PC-9 (cell line): Measurements from ENCODE around the gene SRPK1. TPM values are rescaled to one million over a fixed set of nuclear protein-coding genes. Genes with fewer than 3 reads are reported as not detected.

Experiments used
- BruUV-seq: library from RNA; stranded (reverse); fragments of 400-500 nt; replicated peaks from 2 replicates; lab custom pipeline; 2021; lab: Mats Ljungman, UMichigan
- CTCF ChIA-PET: fragments of 300-600 bp; sonication (Branson Sonifier 250); formaldehyde crosslinking; loops from one replicate; lab custom pipeline; 2022; ENCODE audit warnings: antibody characterized with exemption; lab: Charles Lee
- POLR2A ChIA-PET: fragments of 300-600 bp; sonication (Branson Sonifier 250); formaldehyde crosslinking; loops from one replicate; lab custom pipeline; 2022; ENCODE audit warnings: antibody characterized with exemption; ENCODE audit not compliant: unreplicated experiment; lab: Charles Lee
- DNase-seq, 2 experiments: peaks; one replicate each; pipeline versions ENCODE4 v3.0.0 to v3.0.0-alpha.2; 2015 to 2022; ENCODE audit warnings: mixed read lengths in 1 of 2
- H2AFZ ChIP-seq: fragments of 200-600 bp; sonication (generic); 2 replicates; pipeline ENCODE4 v1.8.1; 2017; ENCODE audit warnings: antibody characterized with exemption
- H3F3A ChIP-seq: fragments of 200-600 bp; sonication (generic); 2 replicates; pipeline ENCODE4 v1.8.1; 2017; ENCODE audit warnings: antibody characterized with exemption, mild to moderate bottlenecking, low read depth; ENCODE audit not compliant: insufficient read depth
- H3K27ac ChIP-seq: fragments of 200-600 bp; sonication (generic); 2 replicates; pipeline ENCODE4 v1.6.1; 2016; ENCODE audit warnings: mixed run types
- H3K27me3 ChIP-seq: fragments of 200-600 bp; sonication (generic); 2 replicates; pipeline ENCODE4 v1.6.1; 2016; ENCODE audit warnings: low read depth, mixed run types; ENCODE audit not compliant: insufficient read depth
- H3K36me3 ChIP-seq: fragments of 200-600 bp; sonication (generic); 2 replicates; pipeline ENCODE4 v1.6.1; 2016; ENCODE audit warnings: low read depth, mixed run types
- H3K4me1 ChIP-seq: fragments of 200-600 bp; sonication (generic); replicated peaks from 2 replicates; pipeline ENCODE4 v1.6.1; 2016; ENCODE audit warnings: mixed run types; ENCODE audit not compliant: insufficient read depth
- H3K4me2 ChIP-seq: fragments of 200-600 bp; sonication (generic); 2 replicates; pipeline ENCODE4 v1.6.1; 2017; ENCODE audit warnings: mixed run types
- H3K4me3 ChIP-seq: fragments of 200-600 bp; sonication (generic); 2 replicates; pipeline ENCODE4 v1.6.1; 2016; ENCODE audit warnings: mixed run types
- H3K79me2 ChIP-seq: fragments of 200-600 bp; sonication (generic); 2 replicates; pipeline ENCODE4 v1.6.1; 2017; ENCODE audit warnings: low read depth, mixed run types
- H3K9me2 ChIP-seq: fragments of 200-600 bp; sonication (generic); 2 replicates; pipeline ENCODE4 v1.8.1; 2017; ENCODE audit warnings: mild to moderate bottlenecking; ENCODE audit not compliant: insufficient read depth
- H3K9me3 ChIP-seq: fragments of 200-600 bp; sonication (generic); 2 replicates; pipeline ENCODE4 v1.8.1; 2016; ENCODE audit warnings: low read depth; ENCODE audit not compliant: insufficient read depth
- H4K20me1 ChIP-seq: fragments of 200-600 bp; sonication (generic); 2 replicates; pipeline ENCODE4 v1.8.1; 2017; ENCODE audit not compliant: insufficient read depth
- EZH2 ChIP-seq: fragments of 200-600 bp; sonication (generic); IDR thresholded peaks from 2 replicates; pipeline ENCODE4 v1.8.0; 2017; ENCODE audit warnings: antibody characterized with exemption, low read depth
- intact Hi-C: fragments of 100-400 bp; cut with micrococcal nuclease; formaldehyde crosslinking; loops from one replicate; pipeline ENCODE4 v1.10.0; 2022; ENCODE audit not compliant: unreplicated experiment
- total RNA-seq: library from RNA; stranded (reverse); gene quantifications from 2 replicates; pipeline ENCODE4 v1.2.3, GENCODE V29; 2021
- TF ChIP-seq, protein P1 (sequence below): fragments of 200-600 bp; sonication (generic); conservative IDR thresholded peaks from 2 replicates; pipeline ENCODE4 v1.6.1; 2017; ENCODE audit warnings: mixed run types, antibody characterized with exemption, mild to moderate bottlenecking, moderate library complexity

The SRPK1 gene
- total RNA-seq, 1 experiment from 2014 or later = 98.7 TPM

DNA sequence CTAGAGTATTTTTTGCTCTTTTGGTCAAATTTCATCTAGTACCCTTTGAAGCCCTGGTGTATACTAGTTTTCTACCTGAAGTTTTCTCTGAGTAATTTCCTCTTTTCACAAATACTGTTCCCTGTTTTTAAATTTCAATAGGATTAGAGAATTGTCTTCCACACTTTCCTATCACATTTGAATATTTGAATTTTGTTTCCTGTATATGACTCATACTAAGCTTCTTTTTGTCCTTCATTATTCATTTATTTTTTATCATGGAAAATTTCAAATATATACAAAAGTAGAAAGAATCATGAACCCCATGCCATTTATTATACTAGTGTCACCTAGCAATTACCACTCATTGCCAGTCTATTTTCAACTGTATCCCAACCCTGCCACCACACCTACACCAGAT lies 63.0 kb downstream of the SRPK1 start:
- POLR2A ChIA-PET = interaction anchor here (0.7 kb wide), 2 partner anchors 11 to 18 kb away, joined by 4 to 6 read pairs; no protein-coding TSS in a partner anchor
- no peak overlapping the region for H3K4me3 ChIP-seq

DNA sequence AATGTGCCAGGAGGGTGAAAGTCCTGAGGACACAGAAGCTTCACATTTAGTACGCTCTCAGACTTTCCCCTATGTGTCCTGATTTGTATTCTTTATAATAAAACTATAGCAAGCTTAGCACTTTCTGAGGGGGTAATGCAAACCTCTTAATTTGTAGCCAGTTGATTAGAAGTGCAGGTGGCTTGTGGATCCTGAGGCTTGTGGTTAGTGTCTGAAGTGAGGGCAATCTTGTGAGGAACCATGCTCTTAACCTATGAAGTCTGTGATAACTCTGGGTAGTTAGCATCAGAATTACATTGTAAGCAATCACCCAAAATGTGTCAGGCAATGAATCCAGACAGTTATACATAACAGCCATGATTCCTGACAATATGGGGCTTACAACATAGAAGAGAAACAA lies 64.6 kb downstream of the SRPK1 start:
- BruUV-seq = no TSS peak
- Histone ChIP-seq H2AFZ (no peak overlapping the region), H3K4me3 (no peak overlapping the region), H3K9me2 (no peaks in the 10 kb centered on the region), H4K20me1 (peaks cover 3% of the 10 kb centered on the region; the same call in 1 of the 2 replicates), H3K36me3 (peaks cover 54% of the 10 kb centered on the region), H3K27ac (no peak overlapping the region), H3K79me2 (no peaks in the 10 kb centered on the region), H3K4me1 (no peaks in the 10 kb centered on the region), H3K4me2 (no peak overlapping the region), H3K9me3 (no peaks in the 10 kb centered on the region), H3F3A (peaks cover 17% of the 10 kb centered on the region), H3K27me3 (no peaks in the 10 kb centered on the region)
- CTCF ChIA-PET = no interaction called here
- POLR2A ChIA-PET = no interaction called here
- no peak for DNase-seq
- intact Hi-C loops = no loop called here
- TF ChIP-seq, protein P1, sequence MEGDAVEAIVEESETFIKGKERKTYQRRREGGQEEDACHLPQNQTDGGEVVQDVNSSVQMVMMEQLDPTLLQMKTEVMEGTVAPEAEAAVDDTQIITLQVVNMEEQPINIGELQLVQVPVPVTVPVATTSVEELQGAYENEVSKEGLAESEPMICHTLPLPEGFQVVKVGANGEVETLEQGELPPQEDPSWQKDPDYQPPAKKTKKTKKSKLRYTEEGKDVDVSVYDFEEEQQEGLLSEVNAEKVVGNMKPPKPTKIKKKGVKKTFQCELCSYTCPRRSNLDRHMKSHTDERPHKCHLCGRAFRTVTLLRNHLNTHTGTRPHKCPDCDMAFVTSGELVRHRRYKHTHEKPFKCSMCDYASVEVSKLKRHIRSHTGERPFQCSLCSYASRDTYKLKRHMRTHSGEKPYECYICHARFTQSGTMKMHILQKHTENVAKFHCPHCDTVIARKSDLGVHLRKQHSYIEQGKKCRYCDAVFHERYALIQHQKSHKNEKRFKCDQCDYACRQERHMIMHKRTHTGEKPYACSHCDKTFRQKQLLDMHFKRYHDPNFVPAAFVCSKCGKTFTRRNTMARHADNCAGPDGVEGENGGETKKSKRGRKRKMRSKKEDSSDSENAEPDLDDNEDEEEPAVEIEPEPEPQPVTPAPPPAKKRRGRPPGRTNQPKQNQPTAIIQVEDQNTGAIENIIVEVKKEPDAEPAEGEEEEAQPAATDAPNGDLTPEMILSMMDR = no peak
- no peak for TF ChIP-seq EZH2

More for the DNA sequence above, 63.0 kb downstream of the SRPK1 start:
- H3K9me2 ChIP-seq = no peaks in the 10 kb centered on the region
- no peak for TF ChIP-seq EZH2
- TF ChIP-seq, protein P1 = no peak
- H2AFZ ChIP-seq = no peak overlapping the region
- H3F3A ChIP-seq = peaks cover 17% of the 10 kb centered on the region
- peaks cover 58% of the 10 kb centered on the region for H3K36me3 ChIP-seq
- no TSS peak for BruUV-seq
- intact Hi-C loops = no loop called here
- DNase-seq = no peak
- 0 out of 2 replicates have a peak, but pooled peaks cover 7% of the 10 kb centered on the region for H3K79me2 ChIP-seq
- H3K27me3 ChIP-seq = no peaks in the 10 kb centered on the region
- no peaks in the 10 kb centered on the region for H3K9me3 ChIP-seq
- H3K4me2 ChIP-seq = no peak overlapping the region
- no peaks in the 10 kb centered on the region for H3K4me1 ChIP-seq
- CTCF ChIA-PET = no interaction called here
- peaks cover 8% of the 10 kb centered on the region for H4K20me1 ChIP-seq
- H3K27ac ChIP-seq = no peak overlapping the region

DNA sequence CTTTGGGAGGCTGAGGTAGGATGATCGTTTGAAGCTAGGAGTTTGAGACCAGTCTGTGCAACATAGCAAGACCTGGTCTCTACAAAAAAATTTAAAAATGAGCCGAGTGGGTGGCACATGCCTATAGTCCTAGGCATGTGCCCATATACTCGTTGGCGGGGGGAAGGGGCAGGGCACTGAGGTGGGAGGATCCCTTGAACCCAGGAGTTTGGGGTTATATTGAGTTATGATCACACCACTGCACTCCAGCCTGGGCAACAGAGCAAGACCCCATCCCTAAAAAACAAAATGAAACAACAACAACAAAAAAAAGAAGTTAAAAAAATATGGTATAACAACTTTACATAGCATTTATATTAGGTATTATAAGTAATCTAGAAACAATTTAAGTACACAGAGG lies 67.9 kb downstream of the SRPK1 start:
- H3K36me3 ChIP-seq = peaks cover 49% of the 10 kb centered on the region
- DNase-seq = no peak
- POLR2A ChIA-PET = no interaction called here
- H3F3A ChIP-seq = peaks cover 6% of the 10 kb centered on the region; the same call in 1 of the 2 replicates
- no TSS peak for BruUV-seq
- H4K20me1 ChIP-seq = no peaks in the 10 kb centered on the region
- no peak overlapping the region for H2AFZ ChIP-seq
- CTCF ChIA-PET = interaction anchor here (0.6 to 0.7 kb wide), 2 partner anchors 85 to 330 kb away, joined by 3 read pairs; no protein-coding TSS in a partner anchor
- H3K4me1 ChIP-seq = no peaks in the 10 kb centered on the region
- H3K27ac ChIP-seq = no peak overlapping the region
- no peak overlapping the region for H3K4me2 ChIP-seq
- no peaks in the 10 kb centered on the region for H3K79me2 ChIP-seq
- no peak for TF ChIP-seq EZH2
- TF ChIP-seq, protein P1 = no peak
- H3K4me3 ChIP-seq = no peak overlapping the region
- H3K9me2 ChIP-seq = no peaks in the 10 kb centered on the region
- H3K9me3 ChIP-seq = no peaks in the 10 kb centered on the region
- no peaks in the 10 kb centered on the region for H3K27me3 ChIP-seq
- intact Hi-C loops = no loop called here
